Calu3 (cell line): ENCODE measurements around the gene CACNA2D1. TPM values are rescaled to one million over a fixed set of nuclear protein-coding genes. Genes with fewer than 3 reads are reported as not detected.

Source experiments
- BruUV-seq: library from RNA; stranded (reverse); fragments of 400-500 nt; replicated peaks from 2 replicates; lab custom pipeline; 2021; lab: Mats Ljungman, UMichigan
- CTCF ChIA-PET: fragments of 300-600 bp; sonication (Branson Sonifier 250); formaldehyde crosslinking; loops from one replicate; lab custom pipeline; 2022; ENCODE audit warnings: antibody characterized with exemption; lab: Charles Lee
- DNase-seq: peaks from one replicate; pipeline ENCODE4 v3.0.0; 2022
- H3K27ac Mint-ChIP-seq: one replicate; pipeline ENCODE4 v1.8.0; 2022; ENCODE audit warnings: mixed read lengths; ENCODE audit not compliant: unreplicated experiment
- H3K27me3 Mint-ChIP-seq: one replicate; pipeline ENCODE4 v1.8.0; 2022; ENCODE audit warnings: mixed read lengths; ENCODE audit not compliant: unreplicated experiment
- H3K36me3 Mint-ChIP-seq: one replicate; pipeline ENCODE4 v1.8.0; 2022; ENCODE audit warnings: mild to moderate bottlenecking, moderate library complexity, mixed read lengths; ENCODE audit not compliant: insufficient read depth, unreplicated experiment
- H3K4me1 Mint-ChIP-seq: one replicate; pipeline ENCODE4 v1.8.0; 2022; ENCODE audit warnings: mild to moderate bottlenecking, low read depth, mixed read lengths; ENCODE audit not compliant: unreplicated experiment
- H3K4me3 Mint-ChIP-seq: one replicate; pipeline ENCODE4 v1.8.0; 2022; ENCODE audit warnings: mild to moderate bottlenecking, low read depth, moderate library complexity, mixed read lengths; ENCODE audit not compliant: unreplicated experiment
- H3K9me3 Mint-ChIP-seq: one replicate; pipeline ENCODE4 v1.8.0; 2022; ENCODE audit warnings: low read depth, mixed read lengths; ENCODE audit not compliant: unreplicated experiment
- CTCF ChIP-seq: fragments of 200-600 bp; IDR thresholded peaks from one replicate; pipeline ENCODE4 v1.8.0; 2022; ENCODE audit warnings: antibody characterized with exemption; ENCODE audit not compliant: unreplicated experiment
- intact Hi-C: fragments of 100-400 bp; cut with micrococcal nuclease; formaldehyde crosslinking; loops from one replicate; pipeline ENCODE4 v1.10.0; 2022; ENCODE audit not compliant: unreplicated experiment
- total RNA-seq: library from RNA; stranded (reverse); gene quantifications from 2 replicates; pipeline ENCODE4 v1.2.3, GENCODE V29; 2022

CACNA2D1 gene
- total RNA-seq, 1 experiment from 2014 or later, result 10.4 TPM

- CTCF ChIA-PET, result no interaction called here
- H3K36me3 Mint-ChIP-seq, result no peaks in the 10 kb centered on the region
- H3K27me3 Mint-ChIP-seq, result no peaks in the 10 kb centered on the region
- H3K9me3 Mint-ChIP-seq, result no peaks in the 10 kb centered on the region
- DNase-seq, result no peak
- H3K4me3 Mint-ChIP-seq, result no peak overlapping the region
- H3K4me1 Mint-ChIP-seq, result peaks cover 34% of the 10 kb centered on the region
- H3K27ac Mint-ChIP-seq, result no peak overlapping the region
- intact Hi-C loops, result no loop called here
- TF ChIP-seq CTCF, result no peak
- BruUV-seq, result no TSS peak
These were observed 150.1 kb downstream of the CACNA2D1 start for GRCh38 chr7:82293467-82293866.

GRCh38 chr7:82291931-82292330, 151.6 kb downstream of the CACNA2D1 start:
- Mint-ChIP-seq H3K4me3 (peak overlapping the region; percentile 12), H3K36me3 (no peaks in the 10 kb centered on the region), H3K9me3 (no peaks in the 10 kb centered on the region), H3K4me1 (peaks cover 34% of the 10 kb centered on the region), H3K27me3 (no peaks in the 10 kb centered on the region), H3K27ac (peak overlapping the region; percentile 65)
- BruUV-seq, result no TSS peak
- intact Hi-C loops, result no loop called here
- peak; percentile 12 for DNase-seq
- TF ChIP-seq CTCF, result no peak
- CTCF ChIA-PET, result no interaction called here

- no peaks in the 10 kb centered on the region for H3K27me3 Mint-ChIP-seq
- TF ChIP-seq CTCF, result no peak
- no TSS peak for BruUV-seq
- intact Hi-C loops, result no loop called here
- H3K36me3 Mint-ChIP-seq, result no peaks in the 10 kb centered on the region
- no peaks in the 10 kb centered on the region for H3K9me3 Mint-ChIP-seq
- CTCF ChIA-PET, result no interaction called here
- H3K4me1 Mint-ChIP-seq, result peaks cover 43% of the 10 kb centered on the region
- no peak for DNase-seq
- no peak overlapping the region for H3K4me3 Mint-ChIP-seq
- peak overlapping the region; percentile 64 for H3K27ac Mint-ChIP-seq
These were observed 153.7 kb downstream of the CACNA2D1 start for GRCh38 chr7:82289889-82290288.

- no peak for TF ChIP-seq CTCF
- Mint-ChIP-seq H3K27ac (peak overlapping the region; percentile 64), H3K4me1 (peaks cover 45% of the 10 kb centered on the region), H3K9me3 (no peaks in the 10 kb centered on the region), H3K27me3 (no peaks in the 10 kb centered on the region), H3K4me3 (no peak overlapping the region), H3K36me3 (no peaks in the 10 kb centered on the region)
- BruUV-seq, result no TSS peak
- no peak for DNase-seq
- intact Hi-C loops, result no loop called here
- CTCF ChIA-PET, result interaction anchor here (0.5 kb wide), 1 partner anchor 63 kb away, joined by 3 read pairs; no protein-coding TSS in a partner anchor
These were observed 154.4 kb downstream of the CACNA2D1 start for GRCh38 chr7:82289152-82289535.
